SK-N-SH (cell line): ENCODE data around the gene PRPSAP2. TPM values are rescaled to one million over a fixed set of nuclear protein-coding genes. Genes with fewer than 3 reads are reported as not detected.
"Not testable (repeated sequence)": the region's sequence is repeated elsewhere in the genome, so short reads cannot be mapped to it uniquely, and the experiment has no call there.

Source experiments
- CTCF ChIA-PET: fragments of 300-600, 350-600 bp; formaldehyde crosslinking; extraction: SDS; loops from one replicate; lab custom pipeline; 2021; lab: Yijun Ruan, JAX
- POLR2A ChIA-PET: fragments of 350-600 bp; sonication (Branson Sonifier 250); formaldehyde crosslinking; extraction: SDS; loops from one replicate; lab custom pipeline; 2020; ENCODE audit warnings: antibody characterized with exemption, inconsistent platforms; lab: Yijun Ruan, JAX
- DNase-seq: peaks from one replicate; pipeline ENCODE4 v3.0.0; 2012
- H2AFZ ChIP-seq: fragments of 200-600 bp; sonication (generic); 2 replicates; pipeline ENCODE4 v1.8.1; 2016; ENCODE audit warnings: antibody characterized with exemption, mild to moderate bottlenecking, low read depth
- H3F3A ChIP-seq: fragments of 200-600 bp; sonication (generic); replicated peaks from 2 replicates; pipeline ENCODE3; 2016; ENCODE audit warnings: antibody characterized with exemption, mild to moderate bottlenecking; ENCODE audit not compliant: insufficient read depth
- H3K27ac ChIP-seq, 2 experiments: fragments of 200-500 bp in 1 of 2; fragments of 200-600 bp in 1 of 2; sonication (Bioruptor generic) in 1 of 2; sonication (generic), shearing (Covaris generic) in 1 of 2; 2 replicates each; pipeline versions ENCODE4 v1.5.1 to v1.6.1; 2014 to 2016; ENCODE audit warnings: low read depth in 2 of 2, inconsistent platforms in 1 of 2, low read length in 1 of 2, mild to moderate bottlenecking in 1 of 2, mixed read lengths in 1 of 2
- H3K27me3 ChIP-seq: fragments of 200-600 bp; sonication (generic), shearing (Covaris generic); 2 replicates; pipeline ENCODE4 v1.6.1; 2016; ENCODE audit warnings: mixed run types; ENCODE audit not compliant: insufficient read depth
- H3K36me3 ChIP-seq, 2 experiments: fragments of 200-500 bp in 1 of 2; fragments of 200-600 bp in 1 of 2; sonication (Bioruptor generic) in 1 of 2; sonication (generic) in 1 of 2; replicated peaks in 1 of 2; 2 replicates each; pipeline versions ENCODE3 to v1.5.1; 2014 to 2016; ENCODE audit warnings: low read length in 1 of 2, mild to moderate bottlenecking in 1 of 2; ENCODE audit not compliant: insufficient read depth in 2 of 2, control insufficient read depth in 1 of 2
- H3K4me1 ChIP-seq, 2 experiments: fragments of 200-500 bp in 1 of 2; fragments of 200-600 bp in 1 of 2; sonication (Bioruptor generic) in 1 of 2; sonication (generic), shearing (Covaris generic) in 1 of 2; 2 replicates each; pipeline versions ENCODE4 v1.5.1 to v1.6.1; 2014 to 2016; ENCODE audit warnings: low read depth in 1 of 2, low read length in 1 of 2, mixed run types in 1 of 2; ENCODE audit not compliant: insufficient read depth in 2 of 2, control insufficient read depth in 1 of 2
- H3K4me2 ChIP-seq: fragments of 200-600 bp; sonication (generic), shearing (Covaris generic); 2 replicates; pipeline ENCODE4 v1.6.1; 2017; ENCODE audit warnings: mixed run types
- H3K4me3 ChIP-seq, 2 experiments: fragments of 200-500 bp in 1 of 2; fragments of 200-600 bp in 1 of 2; sonication (Bioruptor generic) in 1 of 2; sonication (generic), shearing (Covaris generic) in 1 of 2; 2 replicates each; pipeline versions ENCODE4 v1.5.1 to v1.8.1; 2014 to 2016; ENCODE audit warnings: low read depth in 2 of 2, inconsistent platforms in 1 of 2, low read length in 1 of 2, mild to moderate bottlenecking in 1 of 2, mixed read lengths in 1 of 2, moderate library complexity in 1 of 2
- H3K79me2 ChIP-seq: fragments of 200-600 bp; sonication (generic); 2 replicates; pipeline ENCODE4 v1.8.1; 2017; ENCODE audit warnings: mild to moderate bottlenecking; ENCODE audit not compliant: insufficient read depth
- H3K9ac ChIP-seq: fragments of 200-600 bp; sonication (generic); 2 replicates; pipeline ENCODE4 v1.6.1; 2017; ENCODE audit warnings: mixed run types
- H3K9me2 ChIP-seq: fragments of 200-600 bp; sonication (generic); 2 replicates; pipeline ENCODE4 v1.6.1; 2017; ENCODE audit warnings: mixed run types
- H3K9me3 ChIP-seq: fragments of 200-600 bp; sonication (generic); 2 replicates; pipeline ENCODE4 v1.6.1; 2017; ENCODE audit warnings: mixed run types, mild to moderate bottlenecking, moderate library complexity
- H4K20me1 ChIP-seq: fragments of 200-600 bp; sonication (generic); 2 replicates; pipeline ENCODE4 v1.6.1; 2017; ENCODE audit warnings: mild to moderate bottlenecking, mixed run types; ENCODE audit not compliant: insufficient read depth
- EZH2phosphoT487 ChIP-seq: fragments of 200-600 bp; sonication (generic); IDR thresholded peaks from 2 replicates; pipeline ENCODE4 v1.6.1; 2017; ENCODE audit warnings: low read depth, mixed run types, mild to moderate bottlenecking, antibody characterized with exemption, moderate library complexity, borderline replicate concordance
- FOXJ3 ChIP-seq: sonication (generic); formaldehyde crosslinking; IDR thresholded peaks from 2 replicates; pipeline ENCODE4 v1.5.1; 2020; ENCODE audit warnings: mild to moderate bottlenecking, missing genetic modification reagents
- NRF1 ChIP-seq: IDR thresholded peaks from 2 replicates; pipeline ENCODE4 v1.6.1; 2012; ENCODE audit warnings: low read depth, mild to moderate bottlenecking, low read length
- RFX5 ChIP-seq: IDR thresholded peaks from 2 replicates; pipeline ENCODE4 v1.6.1; 2012; ENCODE audit warnings: mild to moderate bottlenecking, improper control_type of control experiment, low read length
- WGBS: methylation state at CpG from one replicate; pipeline ENCODE4 v1.1.6; 2017; ENCODE audit warnings: low lambda C conversion rate; 5-methylcytosine and 5-hydroxymethylcytosine counted together
- polyA plus RNA-seq, 3 experiments: library from polyadenylated mRNA; depleted of rRNA; stranded (reverse); fragments of >200 nt; gene quantifications; 2 replicates each; pipeline ENCODE4 v1.2.3, GENCODE V29; 2012
- TF ChIP-seq, protein P1 (sequence below): IDR thresholded peaks from 2 replicates; pipeline ENCODE4 v1.4.0; 2012; ENCODE audit warnings: low read depth, borderline replicate concordance

PRPSAP2 gene
- polyA plus RNA-seq, 1 of the 3 experiments (the other 2 are of a cell fraction) = 27.6 TPM

DNA sequence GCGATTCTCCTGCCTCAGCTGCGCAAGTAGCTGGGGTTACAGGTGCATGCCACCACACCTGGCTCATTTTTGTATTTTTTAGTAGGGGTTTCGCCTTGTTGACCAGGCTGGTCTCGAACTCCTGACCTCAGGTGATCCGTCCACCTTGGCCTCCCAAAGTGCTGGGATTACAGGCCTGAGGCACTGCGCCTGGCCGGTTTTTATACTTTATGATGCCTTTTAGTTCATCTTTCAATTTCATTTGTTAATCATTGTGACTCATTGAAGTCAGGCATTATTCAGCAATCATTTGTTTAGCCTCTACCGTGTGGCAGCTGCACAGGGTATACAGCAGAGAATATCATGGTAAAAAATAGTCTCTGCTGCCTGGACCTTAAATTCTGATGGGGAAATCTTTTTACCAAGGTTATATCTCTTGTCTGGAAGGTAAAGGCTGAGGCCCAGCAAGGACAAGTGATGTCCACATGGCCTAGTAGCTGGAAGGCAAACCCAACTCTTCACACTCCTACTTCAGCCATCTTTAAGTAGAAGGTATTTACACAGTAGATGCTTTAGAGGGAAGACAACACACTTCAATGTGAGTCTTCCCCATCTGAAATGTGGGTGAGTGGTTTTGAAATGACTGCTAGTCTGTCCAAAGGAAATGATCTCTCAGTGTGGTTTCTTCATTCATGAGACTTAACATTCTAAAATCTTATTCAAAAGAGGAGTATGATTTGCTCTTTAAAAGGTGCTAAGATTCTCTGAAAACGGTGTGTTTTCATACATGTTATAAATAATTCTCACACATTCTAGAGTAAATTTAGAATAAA, 2.4 kb downstream of the PRPSAP2 start (continued):
- TF ChIP-seq EZH2phosphoT487 = no peak

- DNase-seq = no peak
- Histone ChIP-seq H2AFZ (no peak overlapping the region), H3K79me2 (peaks cover 61% of the 10 kb centered on the region), H3K4me3 (no peak overlapping the region), H3K4me2 (no peak overlapping the region), H3K9me3 (no peaks in the 10 kb centered on the region), H4K20me1 (no peaks in the 10 kb centered on the region), H3K27me3 (no peaks in the 10 kb centered on the region), H3K9ac (no peak overlapping the region), H3K27ac (no peak overlapping the region), H3K36me3 (peaks cover 8% of the 10 kb centered on the region in 2 experiments), H3F3A (no peaks in the 10 kb centered on the region)
- WGBS = 96% methylated on average over 5 of the region's 5 CpGs
- POLR2A ChIA-PET = no interaction called here
- TF ChIP-seq, protein P1, sequence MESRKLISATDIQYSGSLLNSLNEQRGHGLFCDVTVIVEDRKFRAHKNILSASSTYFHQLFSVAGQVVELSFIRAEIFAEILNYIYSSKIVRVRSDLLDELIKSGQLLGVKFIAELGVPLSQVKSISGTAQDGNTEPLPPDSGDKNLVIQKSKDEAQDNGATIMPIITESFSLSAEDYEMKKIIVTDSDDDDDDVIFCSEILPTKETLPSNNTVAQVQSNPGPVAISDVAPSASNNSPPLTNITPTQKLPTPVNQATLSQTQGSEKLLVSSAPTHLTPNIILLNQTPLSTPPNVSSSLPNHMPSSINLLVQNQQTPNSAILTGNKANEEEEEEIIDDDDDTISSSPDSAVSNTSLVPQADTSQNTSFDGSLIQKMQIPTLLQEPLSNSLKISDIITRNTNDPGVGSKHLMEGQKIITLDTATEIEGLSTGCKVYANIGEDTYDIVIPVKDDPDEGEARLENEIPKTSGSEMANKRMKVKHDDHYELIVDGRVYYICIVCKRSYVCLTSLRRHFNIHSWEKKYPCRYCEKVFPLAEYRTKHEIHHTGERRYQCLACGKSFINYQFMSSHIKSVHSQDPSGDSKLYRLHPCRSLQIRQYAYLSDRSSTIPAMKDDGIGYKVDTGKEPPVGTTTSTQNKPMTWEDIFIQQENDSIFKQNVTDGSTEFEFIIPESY = no peak
- TF ChIP-seq FOXJ3 (CRISPR knock-in tag) (no peak), NRF1 (no peak), RFX5 (no peak)
- TF ChIP-seq, all 33 proteins: peak for 0
- CTCF ChIA-PET = interaction anchor here (1.0 to 1.3 kb wide), 2 partner anchors 21 to 98 kb away, joined by 3 read pairs; no protein-coding TSS in a partner anchor
- Histone ChIP-seq H3K9me2 (no peaks in the 10 kb centered on the region), H3K4me1 (peaks cover 0 to 4% of the 10 kb centered on the region in 2 experiments; a peak in 1 of 4 replicates)
Measured at GRCh38 chr17:18862011-18862410, 4.1 kb downstream of the PRPSAP2 start.

GRCh38 chr17:18864996-18865395, 7.1 kb downstream of the PRPSAP2 start:
- Histone ChIP-seq H3K79me2 (peaks cover 43% of the 10 kb centered on the region), H3K36me3 (peaks cover 14 to 17% of the 10 kb centered on the region in 2 experiments)
- H3K4me1 ChIP-seq, H3F3A ChIP-seq, H3K9me2 ChIP-seq, H3K9ac ChIP-seq, POLR2A ChIA-PET, H3K4me3 ChIP-seq, H4K20me1 ChIP-seq, DNase-seq, H3K27ac ChIP-seq, H3K9me3 ChIP-seq, H3K27me3 ChIP-seq, H3K4me2 ChIP-seq, H2AFZ ChIP-seq: not testable (repeated sequence)
- WGBS = 76% methylated on average over 5 of the region's 5 CpGs
- CTCF ChIA-PET = interaction anchor here (1.3 kb wide), 1 partner anchor 96 kb away, joined by 4 read pairs; no protein-coding TSS in a partner anchor
